K562 (cell line): Measurements from ENCODE around the gene MYCBP2. TPM values are rescaled to one million over a fixed set of nuclear protein-coding genes. Genes with fewer than 3 reads are reported as not detected.

ENCODE experiments used
- CREM ChIP-seq: IDR thresholded peaks from 2 replicates; pipeline ENCODE4 v1.6.1; 2014; ENCODE audit warnings: antibody characterized with exemption, low read depth
- GTF2F1 ChIP-seq: IDR thresholded peaks from 2 replicates; pipeline ENCODE4 v1.6.1; 2011; ENCODE audit warnings: low read depth, low read length, improper control_type of control experiment
- MCM5 ChIP-seq: fragments of 450-650 bp; IDR thresholded peaks from 2 replicates; pipeline ENCODE4 v1.6.1; 2016; ENCODE audit warnings: low read depth
- MIER1 ChIP-seq: fragments of 450-650 bp; IDR thresholded peaks from 2 replicates; pipeline ENCODE4 v1.6.1; 2016; ENCODE audit warnings: antibody characterized with exemption, mild to moderate bottlenecking, low read depth
- NFRKB ChIP-seq: fragments of 450-650 bp; IDR thresholded peaks from 2 replicates; pipeline ENCODE4 v1.6.1; 2016; ENCODE audit warnings: low read depth
- NR1H2 ChIP-seq: sonication (generic); formaldehyde crosslinking; IDR thresholded peaks from 2 replicates; pipeline ENCODE4 v1.4.0; 2020; ENCODE audit warnings: mild to moderate bottlenecking, missing genetic modification reagents
- NR4A1 ChIP-seq, 2 experiments: fragments of 250-450 bp in 1 of 2; fragments of 450-650 bp in 1 of 2; sonication (Bioruptor Pico) in 1 of 2; IDR thresholded peaks; 2 replicates each; pipeline versions ENCODE4 v1.4.0 to v1.6.1; 2016 to 2020; ENCODE audit warnings: mild to moderate bottlenecking in 2 of 2, missing compliant biosample characterization in 1 of 2, missing genetic modification characterization in 1 of 2, moderate library complexity in 1 of 2
- STAT5B ChIP-seq: fragments of 250-450 bp; sonication (Bioruptor Pico); IDR thresholded peaks from 2 replicates; pipeline ENCODE4 v1.8.0; 2021; ENCODE audit warnings: mild to moderate bottlenecking, inconsistent platforms
- WHSC1 ChIP-seq: IDR thresholded peaks from one replicate; pipeline ENCODE4 v1.6.1; 2012; ENCODE audit warnings: low read length, control low read depth, inconsistent platforms
- ZNF217 ChIP-seq: sonication (generic); formaldehyde crosslinking; IDR thresholded peaks from 2 replicates; pipeline ENCODE4 v1.8.0; 2022; ENCODE audit warnings: mild to moderate bottlenecking, missing genetic modification reagents
- ZNF239 ChIP-seq: fragments of 250-450 bp; sonication (Bioruptor Pico); IDR thresholded peaks from 2 replicates; pipeline ENCODE4 v1.4.0; 2020; ENCODE audit warnings: mild to moderate bottlenecking
- polyA plus RNA-seq, 8 experiments: library from polyadenylated mRNA; depleted of rRNA in 4 of 8; stranded (reverse) in 5 of 8; unstranded in 3 of 8; fragments of >200 nt; fragmentation: Nextera tagmentation in 2 of 8; fragmentation: Illumina TruSeq in 1 of 8; extraction: Ambion mirVana in 2 of 8; extraction: Trizol in 1 of 8; gene quantifications; 2 replicates each; pipeline versions ENCODE4 v1.2.1 to v1.2.3, GENCODE V29; 2011 to 2014; ENCODE audit warnings: inconsistent platforms in 1 of 8, missing spikeins in 1 of 8
- total RNA-seq, 7 experiments: library from RNA; depleted of rRNA in 6 of 7; stranded (reverse); fragments of >200 nt in 6 of 7; fragmentation: Illumina TruSeq in 2 of 7; extraction: Trizol in 2 of 7; gene quantifications; 2 replicates each; pipeline versions ENCODE4 v1.2.1 to v1.2.3, GENCODE V29; 2011 to 2021; ENCODE audit warnings: low replicate concordance in 1 of 7
- TF ChIP-seq, protein P1 (sequence below), 2 experiments: fragments of 450-650 bp in 1 of 2; IDR thresholded peaks; 2 replicates each; pipeline ENCODE4 v1.6.1; 2011 to 2017; ENCODE audit warnings: low read depth in 2 of 2, antibody characterized with exemption in 1 of 2, borderline replicate concordance in 1 of 2, low read length in 1 of 2, mild to moderate bottlenecking in 1 of 2, mixed read lengths in 1 of 2; ENCODE audit not compliant: control insufficient read depth in 1 of 2
- TF ChIP-seq, protein P2 (sequence below), 2 experiments: fragments of 450-650 bp in 1 of 2; sonication (generic) in 1 of 2; formaldehyde crosslinking in 1 of 2; IDR thresholded peaks in 1 of 2; conservative IDR thresholded peaks in 1 of 2; 2 replicates each; pipeline versions ENCODE4 v1.6.1 to v1.8.1; 2016 to 2023; ENCODE audit warnings: mild to moderate bottlenecking in 2 of 2, moderate library complexity in 2 of 2, inconsistent platforms in 1 of 2, missing genetic modification reagents in 1 of 2
- TF ChIP-seq, protein P3 (sequence below): IDR thresholded peaks from 3 replicates; pipeline ENCODE4 v1.6.1; 2011; ENCODE audit warnings: borderline replicate concordance, mild to moderate bottlenecking, moderate library complexity; ENCODE audit not compliant: insufficient read length; ENCODE audit errors: extremely low read depth
- TF ChIP-seq, protein P4 (sequence below): fragments of 200-400 bp; formaldehyde crosslinking; IDR thresholded peaks from 2 replicates; pipeline ENCODE4 v1.6.1; 2017; ENCODE audit warnings: mild to moderate bottlenecking, low read depth, low read length, moderate library complexity

The MYCBP2 gene
- total and polyA plus RNA-seq, 9 of the 15 experiments (the other 6 are each of a cell fraction or from before 2014, with no cell fraction given), result 13.2 to 47.2 (median 28.9) TPM

DNA sequence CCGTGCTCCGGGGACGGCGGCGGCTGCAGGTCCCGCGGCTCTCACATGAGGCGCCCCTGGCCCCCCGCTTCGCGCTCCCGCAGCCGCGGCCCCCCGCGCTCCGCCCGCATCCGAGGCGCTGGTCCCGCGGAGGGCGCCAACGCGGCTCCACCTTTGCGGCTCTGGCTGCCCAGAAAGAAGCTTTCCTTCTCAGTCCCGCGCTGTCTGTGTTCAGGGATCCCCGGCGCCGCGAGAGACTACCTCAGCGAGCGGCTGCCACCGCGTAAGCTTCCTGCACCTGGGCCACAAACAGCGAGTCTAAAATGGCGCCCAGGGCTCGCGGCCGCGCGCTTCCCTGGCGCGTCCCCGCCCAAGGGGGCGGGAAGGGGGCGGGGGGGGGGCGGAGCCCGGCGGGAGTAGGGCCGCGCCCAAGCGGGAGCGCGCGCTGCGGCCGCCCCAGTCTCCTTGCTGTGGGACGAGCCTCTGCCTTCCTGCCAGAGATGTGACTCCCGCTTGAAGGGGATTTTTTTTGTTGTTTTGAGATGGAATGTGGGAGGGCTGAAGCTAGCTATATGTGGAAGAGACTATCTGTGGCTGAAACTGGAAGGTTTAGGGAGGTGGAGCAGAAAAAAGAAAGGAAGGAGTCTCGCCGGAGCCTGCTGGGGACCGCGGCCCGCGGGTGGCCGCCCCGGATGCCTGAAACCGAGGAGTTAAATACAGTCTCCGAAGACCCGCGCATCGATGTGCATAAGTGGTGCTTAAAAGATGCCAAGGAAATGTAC lies 299.9 kb downstream of the MYCBP2 start, which contains the start of gene FBXL3 (continued):
- TF ChIP-seq, protein P1, sequence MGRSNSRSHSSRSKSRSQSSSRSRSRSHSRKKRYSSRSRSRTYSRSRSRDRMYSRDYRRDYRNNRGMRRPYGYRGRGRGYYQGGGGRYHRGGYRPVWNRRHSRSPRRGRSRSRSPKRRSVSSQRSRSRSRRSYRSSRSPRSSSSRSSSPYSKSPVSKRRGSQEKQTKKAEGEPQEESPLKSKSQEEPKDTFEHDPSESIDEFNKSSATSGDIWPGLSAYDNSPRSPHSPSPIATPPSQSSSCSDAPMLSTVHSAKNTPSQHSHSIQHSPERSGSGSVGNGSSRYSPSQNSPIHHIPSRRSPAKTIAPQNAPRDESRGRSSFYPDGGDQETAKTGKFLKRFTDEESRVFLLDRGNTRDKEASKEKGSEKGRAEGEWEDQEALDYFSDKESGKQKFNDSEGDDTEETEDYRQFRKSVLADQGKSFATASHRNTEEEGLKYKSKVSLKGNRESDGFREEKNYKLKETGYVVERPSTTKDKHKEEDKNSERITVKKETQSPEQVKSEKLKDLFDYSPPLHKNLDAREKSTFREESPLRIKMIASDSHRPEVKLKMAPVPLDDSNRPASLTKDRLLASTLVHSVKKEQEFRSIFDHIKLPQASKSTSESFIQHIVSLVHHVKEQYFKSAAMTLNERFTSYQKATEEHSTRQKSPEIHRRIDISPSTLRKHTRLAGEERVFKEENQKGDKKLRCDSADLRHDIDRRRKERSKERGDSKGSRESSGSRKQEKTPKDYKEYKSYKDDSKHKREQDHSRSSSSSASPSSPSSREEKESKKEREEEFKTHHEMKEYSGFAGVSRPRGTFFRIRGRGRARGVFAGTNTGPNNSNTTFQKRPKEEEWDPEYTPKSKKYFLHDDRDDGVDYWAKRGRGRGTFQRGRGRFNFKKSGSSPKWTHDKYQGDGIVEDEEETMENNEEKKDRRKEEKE (IDR thresholded peaks at IDR 0.05; ENCODE audit: borderline replicate concordance in 1 of 2, control insufficient read depth in 1 of 2, low read depth in 2 of 2, low read length in 1 of 2), result no peak
- TF ChIP-seq STAT5B (CRISPR knock-in tag) (no peak), MIER1 (no peak), ZNF217 (CRISPR knock-in tag) (no peak), WHSC1 (no peak), NFRKB (no peak), CREM (no peak; the same call in 1 of the 2 replicates), MCM5 (no peak), NR4A1 (CRISPR knock-in tag; IDR thresholded peaks at IDR 0.05) (no peak), NR4A1 (tag; IDR thresholded peaks at IDR 0.05) (no peak), GTF2F1 (no peak), ZNF239 (no peak), NR1H2 (CRISPR knock-in tag) (no peak)
- TF ChIP-seq, protein P2, sequence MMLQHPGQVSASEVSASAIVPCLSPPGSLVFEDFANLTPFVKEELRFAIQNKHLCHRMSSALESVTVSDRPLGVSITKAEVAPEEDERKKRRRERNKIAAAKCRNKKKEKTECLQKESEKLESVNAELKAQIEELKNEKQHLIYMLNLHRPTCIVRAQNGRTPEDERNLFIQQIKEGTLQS (IDR thresholded peaks at IDR 0.05), result no peak
- TF ChIP-seq, protein P2 (CRISPR knock-in tag; conservative IDR thresholded peaks at IDR 0.05), result no peak
- TF ChIP-seq, protein P3, sequence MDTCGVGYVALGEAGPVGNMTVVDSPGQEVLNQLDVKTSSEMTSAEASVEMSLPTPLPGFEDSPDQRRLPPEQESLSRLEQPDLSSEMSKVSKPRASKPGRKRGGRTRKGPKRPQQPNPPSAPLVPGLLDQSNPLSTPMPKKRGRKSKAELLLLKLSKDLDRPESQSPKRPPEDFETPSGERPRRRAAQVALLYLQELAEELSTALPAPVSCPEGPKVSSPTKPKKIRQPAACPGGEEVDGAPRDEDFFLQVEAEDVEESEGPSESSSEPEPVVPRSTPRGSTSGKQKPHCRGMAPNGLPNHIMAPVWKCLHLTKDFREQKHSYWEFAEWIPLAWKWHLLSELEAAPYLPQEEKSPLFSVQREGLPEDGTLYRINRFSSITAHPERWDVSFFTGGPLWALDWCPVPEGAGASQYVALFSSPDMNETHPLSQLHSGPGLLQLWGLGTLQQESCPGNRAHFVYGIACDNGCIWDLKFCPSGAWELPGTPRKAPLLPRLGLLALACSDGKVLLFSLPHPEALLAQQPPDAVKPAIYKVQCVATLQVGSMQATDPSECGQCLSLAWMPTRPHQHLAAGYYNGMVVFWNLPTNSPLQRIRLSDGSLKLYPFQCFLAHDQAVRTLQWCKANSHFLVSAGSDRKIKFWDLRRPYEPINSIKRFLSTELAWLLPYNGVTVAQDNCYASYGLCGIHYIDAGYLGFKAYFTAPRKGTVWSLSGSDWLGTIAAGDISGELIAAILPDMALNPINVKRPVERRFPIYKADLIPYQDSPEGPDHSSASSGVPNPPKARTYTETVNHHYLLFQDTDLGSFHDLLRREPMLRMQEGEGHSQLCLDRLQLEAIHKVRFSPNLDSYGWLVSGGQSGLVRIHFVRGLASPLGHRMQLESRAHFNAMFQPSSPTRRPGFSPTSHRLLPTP, result no peak
- TF ChIP-seq, protein P4, sequence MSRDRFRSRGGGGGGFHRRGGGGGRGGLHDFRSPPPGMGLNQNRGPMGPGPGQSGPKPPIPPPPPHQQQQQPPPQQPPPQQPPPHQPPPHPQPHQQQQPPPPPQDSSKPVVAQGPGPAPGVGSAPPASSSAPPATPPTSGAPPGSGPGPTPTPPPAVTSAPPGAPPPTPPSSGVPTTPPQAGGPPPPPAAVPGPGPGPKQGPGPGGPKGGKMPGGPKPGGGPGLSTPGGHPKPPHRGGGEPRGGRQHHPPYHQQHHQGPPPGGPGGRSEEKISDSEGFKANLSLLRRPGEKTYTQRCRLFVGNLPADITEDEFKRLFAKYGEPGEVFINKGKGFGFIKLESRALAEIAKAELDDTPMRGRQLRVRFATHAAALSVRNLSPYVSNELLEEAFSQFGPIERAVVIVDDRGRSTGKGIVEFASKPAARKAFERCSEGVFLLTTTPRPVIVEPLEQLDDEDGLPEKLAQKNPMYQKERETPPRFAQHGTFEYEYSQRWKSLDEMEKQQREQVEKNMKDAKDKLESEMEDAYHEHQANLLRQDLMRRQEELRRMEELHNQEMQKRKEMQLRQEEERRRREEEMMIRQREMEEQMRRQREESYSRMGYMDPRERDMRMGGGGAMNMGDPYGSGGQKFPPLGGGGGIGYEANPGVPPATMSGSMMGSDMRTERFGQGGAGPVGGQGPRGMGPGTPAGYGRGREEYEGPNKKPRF, result no peak
